GM06990 (cell line): ENCODE measurements around the gene ARID5B.

ENCODE experiments used
- DNase-seq: peaks from one replicate; pipeline ENCODE4 v3.0.0-alpha.2; 2011; ENCODE audit not compliant: insufficient read length; ENCODE audit errors: extremely low read depth
- H3K27me3 ChIP-seq: replicated peaks from 2 replicates; pipeline ENCODE4 v1.6.0; 2011; ENCODE audit warnings: low read length; ENCODE audit not compliant: control insufficient read depth, insufficient read depth
- H3K36me3 ChIP-seq: 2 replicates; pipeline ENCODE4 v1.5.1; 2011; ENCODE audit warnings: low read length; ENCODE audit not compliant: control insufficient read depth, insufficient read depth
- H3K4me3 ChIP-seq: replicated peaks from 2 replicates; pipeline ENCODE4 v1.5.1; 2011; ENCODE audit warnings: low read depth, mild to moderate bottlenecking, control low read depth, low read length
- CTCF ChIP-seq: IDR thresholded peaks from 2 replicates; pipeline ENCODE4 v1.5.1; 2011; ENCODE audit warnings: low read length, control low read depth, mild to moderate bottlenecking, inconsistent platforms; ENCODE audit not compliant: insufficient read depth, poor library complexity, severe bottlenecking

Gene ARID5B

GRCh38 chr10:62062752-62063512, 161.4 kb downstream of the ARID5B start:
- no peaks in the 10 kb centered on the region for H3K27me3 ChIP-seq
- no peak for DNase-seq
- no peak overlapping the region for H3K4me3 ChIP-seq
- TF ChIP-seq CTCF: no peak
- peaks cover 15% of the 10 kb centered on the region for H3K36me3 ChIP-seq

DNA sequence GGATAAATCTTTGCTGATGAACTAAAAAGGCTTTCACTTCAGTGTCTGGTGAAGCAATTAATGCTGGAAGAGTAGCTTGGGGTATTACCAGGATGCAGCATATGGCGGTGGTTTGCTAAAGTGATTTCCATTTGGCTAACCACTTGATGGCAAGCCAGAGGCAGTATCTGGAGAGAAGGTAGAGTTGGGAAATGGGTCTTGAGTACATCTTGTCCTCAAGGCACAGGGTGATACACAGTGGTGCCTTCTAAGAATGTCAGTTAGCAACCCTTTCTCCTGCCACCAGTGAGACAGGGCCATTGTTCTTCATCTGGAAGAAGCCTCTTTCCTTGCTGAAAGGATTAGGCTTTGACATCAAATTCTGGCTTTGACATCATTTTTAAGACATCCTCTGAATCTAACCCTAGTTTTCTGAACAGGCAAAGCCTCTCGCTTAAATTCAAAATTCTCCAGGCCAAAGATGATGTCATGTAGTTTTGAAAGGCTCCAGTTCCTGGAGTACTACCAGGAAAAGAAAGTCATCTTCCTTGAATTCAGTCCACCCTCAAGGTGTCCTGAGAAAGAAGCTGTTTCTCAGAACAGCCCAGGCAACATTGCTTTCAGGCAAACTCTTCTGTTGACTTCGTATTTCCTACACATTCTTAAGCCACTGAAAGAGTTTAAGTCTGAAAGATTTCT, 162.4 kb downstream of the ARID5B start:
- Histone ChIP-seq H3K36me3 (peaks cover 14% of the 10 kb centered on the region), H3K4me3 (no peak overlapping the region), H3K27me3 (no peaks in the 10 kb centered on the region)
- no peak for DNase-seq
- TF ChIP-seq CTCF: no peak

DNA sequence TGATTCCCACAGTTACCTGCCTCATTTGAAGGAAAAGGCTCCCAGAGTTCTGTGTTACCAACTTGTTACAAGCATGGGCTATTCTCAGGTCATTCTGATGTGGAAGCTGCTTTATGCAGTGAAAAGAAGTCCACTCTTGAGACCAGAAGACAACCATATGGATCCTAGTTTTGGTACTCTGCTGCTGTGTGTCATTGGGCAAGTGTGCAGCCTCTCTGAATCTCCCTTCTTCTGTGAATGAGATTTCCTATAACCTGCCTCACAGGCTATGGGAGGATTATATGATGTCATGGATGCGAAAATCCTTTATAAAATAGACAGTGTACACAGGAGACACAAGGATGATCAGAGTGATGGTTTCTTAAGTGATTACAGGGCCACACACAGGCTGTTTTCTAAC, 166.1 kb downstream of the ARID5B start:
- Histone ChIP-seq H3K4me3 (no peak overlapping the region), H3K36me3 (peaks cover 17% of the 10 kb centered on the region), H3K27me3 (no peaks in the 10 kb centered on the region)
- no peak for DNase-seq
- TF ChIP-seq CTCF: no peak

DNA sequence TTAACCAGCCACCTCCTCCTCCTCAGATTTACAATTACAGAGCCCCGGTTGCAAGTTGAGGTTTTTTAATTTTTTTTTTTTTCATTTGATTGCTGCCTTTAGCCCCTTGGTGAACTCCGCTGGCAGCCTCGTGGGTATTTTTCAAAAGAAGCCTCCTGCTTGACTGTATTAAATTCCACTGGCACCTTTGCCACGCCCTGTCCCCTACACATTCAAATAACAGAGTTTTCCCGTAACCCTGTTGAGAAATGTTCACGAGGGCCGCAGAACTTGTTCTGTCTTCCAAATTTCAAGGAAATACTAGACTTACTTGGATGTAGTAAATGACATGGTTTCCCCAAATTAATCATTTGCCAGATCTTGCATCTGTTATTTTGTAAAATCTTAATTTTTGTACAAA, 167.0 kb downstream of the ARID5B start:
- peaks cover 17% of the 10 kb centered on the region for H3K36me3 ChIP-seq
- no peak for TF ChIP-seq CTCF
- no peak for DNase-seq

GRCh38 chr10:62069452-62070178, 168.1 kb downstream of the ARID5B start:
- DNase-seq: no peak
- peaks cover 15% of the 10 kb centered on the region for H3K36me3 ChIP-seq

More for the DNA sequence above, 167.0 kb downstream of the ARID5B start:
- H3K4me3 ChIP-seq: no peak overlapping the region
- H3K27me3 ChIP-seq: no peaks in the 10 kb centered on the region

More at GRCh38 chr10:62069452-62070178, 168.1 kb downstream of the ARID5B start:
- Histone ChIP-seq H3K27me3 (no peaks in the 10 kb centered on the region), H3K4me3 (no peak overlapping the region)
- TF ChIP-seq CTCF: no peak
